ENCODE data around the gene ENPP7. TPM values are rescaled to one million over a fixed set of nuclear protein-coding genes. Genes with fewer than 3 reads are reported as not detected.

The ENPP7 gene
- total RNA-seq, 1 donor = not detected

DNA sequence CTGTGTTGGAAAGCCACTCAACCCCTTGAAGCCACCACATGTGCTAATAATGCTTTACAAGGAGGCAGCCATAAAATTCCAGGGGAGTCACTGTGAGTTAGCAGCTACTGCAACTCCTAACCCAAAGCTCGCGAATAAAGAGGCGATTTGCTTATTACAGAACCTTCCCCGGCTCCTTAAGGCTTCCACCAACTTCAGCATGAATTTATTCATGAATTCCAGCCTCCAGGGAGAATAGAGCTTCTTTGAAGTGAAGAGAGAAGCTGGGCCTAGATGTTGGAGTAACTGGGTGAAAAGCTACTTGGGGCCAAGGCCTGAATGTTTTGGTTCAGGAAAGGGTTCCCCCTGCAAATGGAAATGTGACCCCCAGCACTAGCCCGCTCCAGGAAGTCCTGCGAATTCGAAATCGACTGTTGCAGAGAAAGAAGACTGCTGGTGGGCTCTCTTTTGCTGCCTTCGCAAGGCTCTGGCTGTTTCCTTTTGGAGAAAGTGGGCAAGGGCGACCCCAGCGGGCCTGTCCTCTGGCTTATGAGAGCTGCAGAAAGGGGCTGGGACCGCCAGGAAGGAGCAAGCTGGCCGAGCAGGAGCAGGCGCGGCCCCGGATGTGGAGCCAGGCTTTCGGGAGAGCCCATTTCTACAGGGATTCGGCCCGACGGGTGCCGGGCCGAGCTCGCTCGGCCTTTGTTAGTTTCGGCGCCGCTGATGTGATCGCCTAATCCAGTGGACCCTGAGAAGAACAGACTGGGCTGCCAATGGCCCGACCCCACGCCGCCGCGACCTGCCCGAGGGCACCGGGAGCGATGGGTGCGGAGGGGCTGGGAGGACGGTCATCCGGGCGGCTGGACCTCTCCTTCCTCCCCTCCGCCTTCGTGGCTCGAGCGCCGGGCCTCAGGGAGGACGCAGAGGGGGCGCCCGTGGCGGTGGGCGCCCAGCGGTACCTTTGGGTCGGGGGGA, 58.5 kb downstream of the ENPP7 start:
- no peak for TF ChIP-seq CTCF (IDR thresholded peaks at IDR 0.05; ENCODE audit: insufficient read depth, low read depth, low read length)
- no peak for DNase-seq (ENCODE audit: low read depth)
- H3K4me3 ChIP-seq (ENCODE audit: low read depth, low read length) = peak overlapping the region; percentile 18

DNA sequence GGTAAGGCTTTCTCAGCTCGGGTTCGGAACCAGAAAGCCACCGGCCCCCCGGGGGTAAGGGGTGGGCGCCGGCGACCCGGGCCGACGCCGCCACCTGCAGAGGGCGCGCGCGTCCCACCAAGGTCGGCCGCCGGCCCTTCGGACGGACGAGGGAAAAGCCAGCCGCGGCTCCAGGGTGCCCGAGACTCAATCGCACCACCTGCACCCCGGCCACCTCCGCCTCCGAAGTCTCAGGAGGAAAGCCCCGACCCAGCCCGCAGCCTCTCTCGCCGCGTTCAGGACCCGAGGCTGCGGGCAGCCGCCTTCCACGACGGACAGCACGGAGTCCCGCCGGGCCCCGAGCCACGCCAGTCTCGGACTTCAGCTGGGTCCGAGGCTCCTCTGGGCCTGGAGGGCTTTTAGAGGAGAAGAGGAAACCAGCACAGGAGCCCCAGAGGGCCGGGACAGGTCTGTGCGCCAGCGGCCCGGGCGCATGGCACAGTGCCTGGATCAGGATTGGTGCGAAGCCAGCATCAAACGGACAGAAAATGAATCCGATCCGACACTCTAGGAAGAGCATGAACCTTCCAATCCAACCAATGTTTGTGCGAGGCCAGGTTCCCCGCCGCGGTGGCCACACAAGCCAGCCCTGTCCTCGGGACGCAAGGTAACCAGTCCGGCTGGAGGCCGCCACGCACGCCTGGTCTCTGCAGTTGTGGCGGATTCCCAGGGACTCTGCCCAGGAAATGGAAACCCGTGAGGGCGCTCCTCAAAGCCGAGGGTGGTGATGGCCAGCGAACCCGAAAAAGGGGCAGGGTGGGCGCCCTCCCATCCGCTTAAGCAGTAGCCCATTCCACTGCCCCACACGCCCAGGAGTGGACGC, 59.4 kb downstream of the ENPP7 start:
- no peak for DNase-seq (ENCODE audit: low read depth)
- peak; percentile 72 for TF ChIP-seq CTCF (IDR thresholded peaks at IDR 0.05; ENCODE audit: insufficient read depth, low read depth, low read length)
- peak overlapping the region; percentile 18 for H3K4me3 ChIP-seq (ENCODE audit: low read depth, low read length)

DNA sequence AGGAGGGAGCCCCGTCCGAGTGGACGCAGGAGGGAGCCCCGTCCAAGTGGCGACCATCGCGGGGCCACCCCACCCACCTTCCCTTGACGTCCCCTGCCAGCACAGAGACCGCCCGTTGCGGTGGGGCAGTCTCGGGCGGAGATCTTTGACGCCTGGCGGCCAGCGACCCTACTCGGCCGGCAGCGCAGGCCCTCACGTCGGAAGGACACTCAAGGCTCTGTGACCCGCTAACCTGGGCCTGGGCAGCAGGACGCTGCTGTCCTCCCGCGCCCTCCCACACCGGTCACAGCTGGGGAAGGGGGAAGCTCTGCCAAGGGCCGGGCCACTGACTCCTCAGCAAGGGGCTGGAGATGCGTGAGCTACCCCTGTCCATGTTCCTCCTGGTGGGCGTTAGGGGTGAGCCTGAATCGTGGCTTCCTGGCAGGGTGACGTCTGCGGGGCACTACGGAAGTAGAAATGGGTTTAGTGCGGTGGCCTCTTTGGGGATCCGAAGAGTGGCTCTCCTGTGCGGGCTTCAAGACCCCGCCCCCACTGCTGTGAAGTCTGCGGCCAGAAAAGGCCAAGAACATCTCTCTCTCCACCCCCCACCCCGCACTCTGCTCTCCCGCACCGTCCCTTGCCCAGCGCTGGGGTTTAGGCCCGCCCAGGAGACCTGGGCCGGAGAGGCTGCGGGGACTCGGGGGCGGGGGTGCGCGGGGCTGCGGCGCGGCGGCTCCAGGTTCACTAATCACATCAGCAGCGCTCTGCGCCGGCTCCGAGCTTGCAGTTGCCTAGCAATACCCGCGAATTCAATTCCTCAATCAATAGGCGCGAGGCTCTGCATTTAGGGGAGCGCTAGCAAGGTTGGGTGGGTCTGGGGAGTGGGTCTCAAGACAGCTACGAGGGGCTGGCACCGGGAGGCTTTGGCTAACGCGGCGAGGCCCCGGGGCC, 60.3 kb downstream of the ENPP7 start:
- no peak for TF ChIP-seq CTCF (IDR thresholded peaks at IDR 0.05; ENCODE audit: insufficient read depth, low read depth, low read length)
- DNase-seq (ENCODE audit: low read depth) = no peak
- H3K4me3 ChIP-seq (ENCODE audit: low read depth, low read length) = no peak overlapping the region

GRCh38 chr17:79791735-79792161, 61.0 kb downstream of the ENPP7 start:
- no peak for TF ChIP-seq CTCF (IDR thresholded peaks at IDR 0.05; ENCODE audit: insufficient read depth, low read depth, low read length)
- no peak overlapping the region for H3K4me3 ChIP-seq (ENCODE audit: low read depth, low read length)
- DNase-seq (ENCODE audit: low read depth) = no peak

Small RNAs within 50 kb of the gene (small RNA-seq; reads per million reads assigned to genes)
- not detected for gene MIR4739

Other genes with a start within 250 kb of the ENPP7 start
- not detected in 2 replicates for gene RBFOX3, start 119.9 kb upstream of the ENPP7 start, total RNA-seq
- gene CBX2, start 47.2 kb downstream of the ENPP7 start, total RNA-seq = 0.86 and 1.3 TPM in 2 replicates
- gene CBX8, start 66.1 kb downstream of the ENPP7 start, total RNA-seq = 3.2 and 4.7 TPM in 2 replicates
- gene CBX4, start 108.5 kb downstream of the ENPP7 start, total RNA-seq = 13.0 and 19.0 TPM in 2 replicates